ENCODE measurements around the gene DIP2A.
A peak's percentile ranks its signal among the peaks of the same experiment; 100 is the strongest.

Gene DIP2A, protein sequence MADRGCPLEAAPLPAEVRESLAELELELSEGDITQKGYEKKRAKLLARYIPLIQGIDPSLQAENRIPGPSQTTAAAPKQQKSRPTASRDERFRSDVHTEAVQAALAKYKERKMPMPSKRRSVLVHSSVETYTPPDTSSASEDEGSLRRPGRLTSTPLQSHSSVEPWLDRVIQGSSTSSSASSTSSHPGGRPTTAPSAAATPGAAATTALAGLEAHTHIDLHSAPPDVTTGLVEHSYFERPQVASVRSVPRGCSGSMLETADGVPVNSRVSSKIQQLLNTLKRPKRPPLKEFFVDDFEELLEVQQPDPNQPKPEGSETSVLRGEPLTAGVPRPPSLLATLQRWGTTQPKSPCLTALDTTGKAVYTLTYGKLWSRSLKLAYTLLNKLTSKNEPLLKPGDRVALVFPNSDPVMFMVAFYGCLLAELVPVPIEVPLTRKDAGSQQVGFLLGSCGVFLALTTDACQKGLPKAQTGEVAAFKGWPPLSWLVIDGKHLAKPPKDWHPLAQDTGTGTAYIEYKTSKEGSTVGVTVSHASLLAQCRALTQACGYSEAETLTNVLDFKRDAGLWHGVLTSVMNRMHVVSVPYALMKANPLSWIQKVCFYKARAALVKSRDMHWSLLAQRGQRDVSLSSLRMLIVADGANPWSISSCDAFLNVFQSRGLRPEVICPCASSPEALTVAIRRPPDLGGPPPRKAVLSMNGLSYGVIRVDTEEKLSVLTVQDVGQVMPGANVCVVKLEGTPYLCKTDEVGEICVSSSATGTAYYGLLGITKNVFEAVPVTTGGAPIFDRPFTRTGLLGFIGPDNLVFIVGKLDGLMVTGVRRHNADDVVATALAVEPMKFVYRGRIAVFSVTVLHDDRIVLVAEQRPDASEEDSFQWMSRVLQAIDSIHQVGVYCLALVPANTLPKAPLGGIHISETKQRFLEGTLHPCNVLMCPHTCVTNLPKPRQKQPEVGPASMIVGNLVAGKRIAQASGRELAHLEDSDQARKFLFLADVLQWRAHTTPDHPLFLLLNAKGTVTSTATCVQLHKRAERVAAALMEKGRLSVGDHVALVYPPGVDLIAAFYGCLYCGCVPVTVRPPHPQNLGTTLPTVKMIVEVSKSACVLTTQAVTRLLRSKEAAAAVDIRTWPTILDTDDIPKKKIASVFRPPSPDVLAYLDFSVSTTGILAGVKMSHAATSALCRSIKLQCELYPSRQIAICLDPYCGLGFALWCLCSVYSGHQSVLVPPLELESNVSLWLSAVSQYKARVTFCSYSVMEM (N-terminal part only)

GRCh38 chr21:46458315-46459023 is at the start of gene DIP2A:
TSS of gene DIP2A (plus strand) at chr21:46458891. CDS start at chr21:46459132, 241 bp downstream.
- FAIRE-seq = peak; percentile 91

GRCh38 chr21:46409641-46410406 is 48.9 kb upstream of the DIP2A start:
- FAIRE-seq = no peak

More at GRCh38 chr21:46458315-46459023, at the start of gene DIP2A:
- peak; percentile 99 for DNase-seq (ENCODE audit: extremely low spot score, insufficient read length, low read depth)

GRCh38 chr21:46410516-46410915 is 48.2 kb upstream of the DIP2A start:
- DNase-seq (ENCODE audit: extremely low spot score, insufficient read length, low read depth) (no peak), FAIRE-seq (no peak)

More at GRCh38 chr21:46409641-46410406, 48.9 kb upstream of the DIP2A start:
- DNase-seq (ENCODE audit: extremely low spot score, insufficient read length, low read depth) = no peak

- no peak for DNase-seq (ENCODE audit: extremely low spot score, insufficient read length, low read depth)
- FAIRE-seq = no peak
Measured at GRCh38 chr21:46411236-46411635, 47.5 kb upstream of the DIP2A start.

GRCh38 chr21:46411691-46412090 is 47.0 kb upstream of the DIP2A start:
- DNase-seq (ENCODE audit: extremely low spot score, insufficient read length, low read depth) (no peak), FAIRE-seq (no peak)

DNA sequence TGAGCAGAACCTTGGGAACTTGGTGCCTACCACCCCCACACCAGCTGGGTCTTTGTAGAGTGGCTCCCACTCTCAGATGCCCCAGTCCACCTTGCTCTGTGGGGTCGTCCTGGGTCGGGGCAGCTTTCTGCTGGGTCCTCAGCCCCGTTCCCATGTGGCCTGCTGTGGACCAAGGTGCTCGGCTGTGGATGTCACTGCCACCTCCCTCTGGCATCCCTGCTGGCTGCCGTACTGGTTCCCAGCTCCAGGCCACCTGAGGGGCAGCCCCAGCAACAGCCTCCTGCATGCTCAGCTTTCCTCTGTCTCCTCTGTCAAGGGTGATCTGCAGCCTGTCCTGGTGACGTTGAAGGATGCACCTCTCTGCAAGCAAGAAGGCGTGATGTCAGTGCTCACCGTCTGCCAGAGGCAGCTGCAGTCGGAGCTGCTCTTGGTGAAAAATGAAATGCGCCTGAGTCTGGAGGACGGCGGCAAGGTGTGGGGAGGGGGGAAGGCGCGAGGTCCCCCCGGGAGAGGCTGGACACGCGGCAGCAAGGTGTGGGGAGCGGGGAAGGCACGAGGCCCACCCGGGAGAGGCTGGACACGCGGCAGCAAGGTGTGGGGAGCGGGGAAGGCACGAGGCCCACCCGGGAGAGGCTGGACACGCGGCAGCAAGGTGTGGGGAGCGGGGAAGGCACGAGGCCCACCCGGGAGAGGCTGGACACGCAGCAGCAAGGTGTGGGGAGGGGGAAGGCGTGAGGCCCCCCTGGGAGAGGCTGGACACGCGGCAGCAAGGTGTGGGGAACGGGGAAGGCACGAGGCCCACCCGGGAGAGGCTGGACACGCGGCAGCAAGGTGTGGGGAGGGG is 45.9 kb upstream of the DIP2A start:
- FAIRE-seq (no peak), DNase-seq (ENCODE audit: extremely low spot score, insufficient read length, low read depth) (no peak)

DNA sequence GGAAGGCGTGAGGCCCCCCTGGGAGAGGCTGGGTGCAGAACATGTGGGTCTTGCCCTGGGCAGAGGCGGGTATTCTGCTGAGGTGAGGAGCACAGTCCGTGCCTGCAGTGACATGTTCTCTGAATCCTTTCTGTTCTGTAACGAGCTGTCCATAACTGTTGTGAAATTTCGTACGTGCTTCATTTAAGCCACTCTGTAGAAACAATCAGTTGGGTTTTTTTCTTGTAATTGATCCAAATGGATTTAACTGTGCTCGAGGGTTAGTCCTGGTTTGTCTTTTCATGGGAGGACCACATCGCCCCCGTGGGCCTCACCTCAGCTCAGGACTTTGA is 45.4 kb upstream of the DIP2A start:
- FAIRE-seq = no peak
- no peak for DNase-seq (ENCODE audit: extremely low spot score, insufficient read length, low read depth)

- DNase-seq (ENCODE audit: extremely low spot score, insufficient read length, low read depth) (no peak), FAIRE-seq (no peak)
Measured at GRCh38 chr21:46414965-46415275, 43.8 kb upstream of the DIP2A start.

DNA sequence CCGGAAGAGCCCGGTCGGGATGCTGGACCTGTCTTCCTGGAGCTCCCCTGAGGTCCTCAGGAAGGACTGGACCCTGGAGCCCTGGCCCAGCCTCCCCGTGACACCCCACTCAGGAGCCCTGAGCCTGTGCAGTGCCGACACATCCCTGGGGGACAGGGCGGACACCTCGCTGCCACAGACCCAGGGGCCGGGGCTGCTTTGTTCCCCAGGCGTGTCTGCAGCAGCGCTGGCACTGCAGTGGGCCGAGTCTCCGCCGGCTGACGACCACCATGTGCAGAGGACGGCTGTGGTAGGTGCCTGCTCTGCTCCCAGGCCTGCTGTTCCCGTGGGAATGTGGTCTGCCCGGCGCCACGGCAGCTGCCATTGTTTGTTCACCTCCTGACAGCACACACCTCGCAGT is 42.1 kb upstream of the DIP2A start:
- no peak for DNase-seq (ENCODE audit: extremely low spot score, insufficient read length, low read depth)
- no peak for FAIRE-seq

DNA sequence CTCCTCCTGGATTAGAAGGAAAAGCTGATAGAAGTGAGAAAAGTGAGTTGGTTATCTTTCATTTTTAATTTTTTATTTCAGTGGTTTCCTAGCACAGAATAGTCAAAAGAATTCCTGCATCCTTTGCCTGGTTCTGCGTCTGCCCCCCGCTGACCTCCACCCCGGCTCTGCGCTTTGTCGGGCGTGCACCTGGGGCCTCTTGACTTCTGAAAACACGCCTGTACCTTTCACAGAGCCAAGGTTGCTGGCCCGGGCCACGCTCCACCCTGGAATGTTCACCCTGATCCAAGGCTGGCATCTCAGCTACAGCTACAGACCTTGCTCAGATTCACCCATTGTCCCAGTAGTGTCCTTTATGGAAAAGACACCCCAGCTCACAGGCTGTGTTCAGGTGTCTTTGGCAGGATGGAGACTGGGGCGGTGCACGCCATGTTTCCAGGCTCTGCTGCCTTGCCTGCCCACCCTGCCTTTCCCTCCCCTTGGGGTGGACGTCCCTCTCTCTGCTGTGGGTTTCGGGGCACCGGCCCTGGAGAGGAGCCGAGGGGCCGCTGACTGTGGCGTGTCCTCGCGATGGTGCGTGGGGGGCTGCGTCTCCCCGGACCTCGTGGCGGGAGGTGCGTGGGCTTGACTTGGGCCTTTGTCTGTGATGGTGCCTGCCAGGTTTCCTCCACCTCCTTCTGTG is 40.3 kb upstream of the DIP2A start:
- FAIRE-seq (no peak), DNase-seq (ENCODE audit: extremely low spot score, insufficient read length, low read depth) (no peak)

- DNase-seq (ENCODE audit: extremely low spot score, insufficient read length, low read depth) (no peak), FAIRE-seq (no peak)
Measured at GRCh38 chr21:46420241-46421190, 38.2 kb upstream of the DIP2A start.

- FAIRE-seq (no peak), DNase-seq (ENCODE audit: extremely low spot score, insufficient read length, low read depth) (no peak)
Measured at GRCh38 chr21:46421191-46421750, 37.4 kb upstream of the DIP2A start.

DNA sequence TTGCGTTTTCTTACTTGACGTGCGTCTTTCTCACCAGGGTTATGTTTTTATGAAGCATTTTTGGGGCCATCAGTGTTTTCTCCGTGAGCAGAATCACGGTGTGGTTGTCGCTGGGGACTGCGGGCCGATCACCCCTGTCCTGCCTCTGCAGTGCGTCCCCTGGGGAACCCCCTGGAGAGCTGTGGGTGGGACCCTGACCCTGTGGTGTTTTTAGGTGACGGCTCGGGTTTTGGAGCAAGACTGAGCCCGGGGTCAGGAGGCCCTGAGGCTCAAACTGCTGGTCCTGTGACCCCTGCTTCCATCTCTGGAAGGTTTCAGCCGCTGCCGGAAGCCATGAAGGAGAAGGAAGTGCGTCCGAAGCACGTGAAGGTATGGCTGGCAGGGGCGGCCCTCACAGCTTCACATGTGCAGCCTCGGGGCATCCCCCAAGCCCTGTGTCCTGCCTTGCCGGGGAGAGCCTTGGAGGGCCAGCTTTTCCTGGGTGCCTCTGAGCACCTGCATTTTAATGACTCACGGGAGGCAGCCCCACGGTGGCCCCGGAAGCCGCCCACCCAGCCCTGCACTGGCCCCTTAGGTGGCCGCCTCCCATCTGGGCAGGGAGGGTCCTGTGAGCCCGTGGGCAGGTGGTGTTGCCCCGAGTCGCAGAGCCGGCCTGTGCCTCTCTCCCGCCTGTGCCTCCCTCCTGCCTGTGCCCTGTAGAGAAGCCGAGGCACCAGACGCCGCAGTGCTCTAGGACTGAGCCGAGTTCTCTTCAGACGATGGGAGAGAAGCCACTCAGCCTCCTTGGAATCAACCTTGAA is 36.7 kb upstream of the DIP2A start:
- DNase-seq (ENCODE audit: extremely low spot score, insufficient read length, low read depth) (no peak), FAIRE-seq (no peak)

DNA sequence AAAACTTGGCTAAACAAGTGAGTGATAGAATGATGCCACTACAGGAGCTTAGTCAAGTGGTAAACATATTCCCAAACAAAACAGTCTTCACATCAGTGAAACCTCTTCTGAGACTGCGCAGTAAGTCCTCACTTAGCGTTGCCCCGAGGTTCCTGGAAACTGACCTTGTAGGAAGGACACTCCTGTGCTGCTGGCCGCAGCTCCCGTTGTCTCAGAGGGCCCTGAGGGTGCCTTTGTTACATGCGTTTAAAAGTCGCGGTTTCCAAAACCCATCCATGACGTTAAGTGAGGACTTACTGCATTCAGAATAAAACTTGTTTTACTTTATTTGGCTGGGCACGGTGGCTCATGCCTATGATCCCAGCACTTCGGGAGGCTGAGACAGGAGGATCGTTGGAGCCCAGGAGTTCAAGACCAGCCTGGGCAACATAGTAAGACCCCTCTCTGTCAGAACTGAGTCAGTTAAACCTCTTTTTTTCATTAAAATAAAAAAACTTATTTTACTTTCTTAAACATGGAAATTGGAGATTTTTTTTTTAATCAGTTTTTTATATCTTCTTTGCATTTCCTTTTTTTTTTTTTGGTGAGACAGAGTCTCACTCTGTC is 36.0 kb upstream of the DIP2A start:
- FAIRE-seq = no peak
- no peak for DNase-seq (ENCODE audit: extremely low spot score, insufficient read length, low read depth)

- FAIRE-seq (no peak), DNase-seq (ENCODE audit: extremely low spot score, insufficient read length, low read depth) (no peak)
Measured at GRCh38 chr21:46423546-46424038, 35.1 kb upstream of the DIP2A start.
